ENCODE data around the gene THAP8. TPM values are rescaled to one million over a fixed set of nuclear protein-coding genes. Genes with fewer than 3 reads are reported as not detected.

Gene THAP8
- total and polyA plus RNA-seq, 2 of the 4 experiments (the other 2 are of a cell fraction): 1.8 to 5.9 TPM

DNA sequence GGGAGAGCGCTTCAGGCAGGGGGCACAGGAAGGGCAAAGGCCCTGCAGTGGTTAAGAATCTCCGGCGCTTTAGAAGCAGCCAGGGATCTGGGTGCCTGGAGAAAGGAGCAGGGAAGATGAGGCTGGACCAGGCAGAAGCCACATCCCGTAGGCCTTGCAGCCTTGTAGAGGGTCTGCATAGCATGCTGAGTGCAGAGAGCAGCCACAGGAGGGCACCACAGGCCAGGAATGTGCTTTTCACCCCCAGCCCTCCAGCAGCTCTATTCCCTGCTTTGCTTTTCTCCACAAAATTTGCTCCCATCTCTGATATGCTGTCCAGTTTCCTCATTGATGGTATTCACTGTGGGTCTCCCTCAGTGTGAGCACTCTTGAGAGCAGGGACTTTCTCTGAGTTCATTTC lies 6.3 kb upstream of the THAP8 start:
- H3K4ac ChIP-seq (ENCODE audit: low read depth, low read length): no peak overlapping the region
- POLR2A ChIA-PET (ENCODE audit: unreplicated experiment): no interaction called here
- peak; percentile 97 for ATAC-seq (ENCODE audit: low read depth)

More for the DNA sequence above, 6.3 kb upstream of the THAP8 start:
- Histone ChIP-seq H3K9me1 (ENCODE audit: insufficient read depth, low read length) (no peaks in the 10 kb centered on the region), H3K79me1 (ENCODE audit: low read depth in 1 of 2, low read length in 2 of 2) (peaks cover 24 to 53% of the 10 kb centered on the region in 2 experiments), H4K8ac (ENCODE audit: low read depth in 2 of 2, low read length in 2 of 2) (no peak overlapping the region), H2BK15ac (ENCODE audit: low read depth, low read length) (no peak overlapping the region), H4K5ac (ENCODE audit: low read depth, low read length) (no peak overlapping the region), H3K27me3 (ENCODE audit: control insufficient read depth, insufficient read depth, low read length) (no peaks in the 10 kb centered on the region), H3K4me3 (ENCODE audit: insufficient read depth, low read depth, low read length) (no peak overlapping the region), H2BK20ac (ENCODE audit: low read depth, low read length) (no peak overlapping the region), H3K23ac (ENCODE audit: low read depth, low read length) (no peak overlapping the region), H3K27ac (ENCODE audit: insufficient read depth, low read length) (no peak overlapping the region), H2AK5ac (ENCODE audit: low read depth, low read length) (no peak overlapping the region), H3K56ac (ENCODE audit: extremely low read depth, insufficient read depth, low read length) (no peak overlapping the region), H4K91ac (ENCODE audit: insufficient read depth, low read depth, low read length) (no peak overlapping the region), H2BK5ac (ENCODE audit: low read depth, low read length, poor library complexity, severe bottlenecking) (no peak overlapping the region), H4K20me1 (ENCODE audit: insufficient read depth, low read length) (no peaks in the 10 kb centered on the region), H3K9me3 (ENCODE audit: control insufficient read depth, insufficient read depth, low read length) (no peaks in the 10 kb centered on the region), H3K14ac (replicated peaks; ENCODE audit: low read depth, low read length) (no peak overlapping the region), H3K36me3 (ENCODE audit: control insufficient read depth, insufficient read depth, low read length) (no peaks in the 10 kb centered on the region), H3K9ac (ENCODE audit: low read depth, low read length) (no peak overlapping the region), H2BK120ac (ENCODE audit: low read depth, low read length) (no peak overlapping the region), H3K4me1 (ENCODE audit: control insufficient read depth, insufficient read depth, low read length) (no peaks in the 10 kb centered on the region), H3K4me2 (ENCODE audit: low read depth, low read length) (no peak overlapping the region), H2AK9ac (replicated peaks; ENCODE audit: low read depth, low read length, poor library complexity) (no peak overlapping the region), H3K18ac (ENCODE audit: low read depth, low read length) (no peak overlapping the region), H2AFZ (replicated peaks; ENCODE audit: low read length, poor library complexity) (no peak overlapping the region)
- TF ChIP-seq USF2 (IDR thresholded peaks at IDR 0.05; ENCODE audit: low read depth, low read length) (no peak), RAD21 (IDR thresholded peaks at IDR 0.05; ENCODE audit: low read length) (peak; percentile 83), NFE2L2 (IDR thresholded peaks at IDR 0.05; ENCODE audit: low read depth, low read length) (no peak), RFX5 (IDR thresholded peaks at IDR 0.05; ENCODE audit: low read depth, low read length) (no peak), CHD1 (IDR thresholded peaks at IDR 0.05; ENCODE audit: low read depth, low read length) (no peak), MAFK (IDR thresholded peaks at IDR 0.05; ENCODE audit: low read depth, low read length) (no peak), MAZ (IDR thresholded peaks at IDR 0.05; ENCODE audit: borderline replicate concordance, low read depth, low read length) (peak; percentile 34; the same call in 1 of the 2 replicates), SMC3 (IDR thresholded peaks at IDR 0.05; ENCODE audit: low read depth, low read length) (peak; percentile 69), CTCF (conservative IDR thresholded peaks at IDR 0.05; ENCODE audit: low read depth, low read length) (peak; percentile 78), ELK1 (IDR thresholded peaks at IDR 0.05; ENCODE audit: borderline replicate concordance, low read depth, low read length) (no peak)
- BruUV-seq (replicated peaks): no TSS peak
- intact Hi-C loops (cut with micrococcal nuclease) (loop anchor here (1.0 to 2.0 kb wide), 2 partner anchors 54 to 110 kb away; partner anchors contain the start of genes POLR2I and TBCB), in situ Hi-C loops (cut with MboI; ENCODE audit: low sequenced_read_pairs) (no loop called here), dilution Hi-C loops (cut with HindIII; ENCODE audit: low sequenced_read_pairs, unreplicated experiment) (no loop called here)
- peak; percentile 63 for DNase-seq
- CTCF ChIA-PET: interaction anchor here (1.0 to 1.4 kb wide), 3 partner anchors 54 to 109 kb away, joined by 4 to 6 read pairs (median 4); partner anchors contain the start of genes POLR2I and TBCB
- 100% methylated on average over 1 of the region's 4 CpGs; no CpG with 5 or more reads in 1 of the 2 experiments for WGBS, 2 experiments (ENCODE audit: extremely low coverage in 2 of 2, insufficient read length in 1 of 2)
